Lower leg skin (tissue), 3 donors: ENCODE measurements around the gene GAGE12E.
"Not testable (repeated sequence)": the region's sequence is repeated elsewhere in the genome, so short reads cannot be mapped to it uniquely, and the experiment has no call there.

Source experiments
- CTCF ChIP-seq, 3 donors: fragments of 450-650 bp; IDR thresholded peaks; one replicate each; pipeline ENCODE4 v1.5.1; 2016; ENCODE audit warnings: antibody characterized with exemption in 3 of 3, mild to moderate bottlenecking in 3 of 3, moderate library complexity in 2 of 3
- POLR2A ChIP-seq, 2 donors: fragments of 450-650 bp; IDR thresholded peaks; one replicate each; pipeline ENCODE4 v1.6.1; 2016 to 2017; ENCODE audit warnings: antibody characterized with exemption in 2 of 2, mild to moderate bottlenecking in 1 of 2, moderate library complexity in 1 of 2

GRCh38 chrX:49598720-49599119 is 47.6 kb downstream of the GAGE12E start, which contains the start of gene GAGE1:
- TF ChIP-seq CTCF, POLR2A (IDR thresholded peaks at IDR 0.05): not testable (repeated sequence)
